CD14-positive monocyte (primary cell): ENCODE data around the gene CYTH3. TPM values are rescaled to one million over a fixed set of nuclear protein-coding genes. Genes with fewer than 3 reads are reported as not detected.

Experiments
- DNase-seq, 3 donors: peaks; one replicate each; pipeline ENCODE4 v3.0.0-alpha.2; 2011 to 2022
- H2AFZ ChIP-seq: 2 replicates; pipeline ENCODE4 v1.6.0; 2012; ENCODE audit warnings: mild to moderate bottlenecking, low read depth, low read length, inconsistent platforms; ENCODE audit not compliant: insufficient read depth, poor library complexity, severe bottlenecking
- H3K27ac ChIP-seq, 2 donors: 1 replicate in 1 of 2; 2 replicates in 1 of 2; pipeline ENCODE4 v1.5.1; 2012 to 2013; ENCODE audit warnings: low read length in 2 of 2, control low read depth in 1 of 2, inconsistent platforms in 1 of 2, low read depth in 1 of 2, mild to moderate bottlenecking in 1 of 2
- H3K27me3 ChIP-seq, 2 donors: one replicate each; pipeline versions ENCODE4 v1.6.0 to v1.6.1; 2011 to 2013; ENCODE audit warnings: low read length in 2 of 2; ENCODE audit not compliant: control insufficient read depth in 2 of 2, insufficient read depth in 2 of 2
- H3K36me3 ChIP-seq, 2 donors: replicated peaks in 1 of 2; 1 replicate in 1 of 2; 2 replicates in 1 of 2; pipeline versions ENCODE4 v1.5.1 to v1.6.1; 2012 to 2013; ENCODE audit warnings: low read length in 2 of 2, control low read depth in 1 of 2, inconsistent platforms in 1 of 2, mild to moderate bottlenecking in 1 of 2; ENCODE audit not compliant: insufficient read depth in 2 of 2, control insufficient read depth in 1 of 2
- H3K4me1 ChIP-seq, 2 donors: 1 replicate in 1 of 2; 2 replicates in 1 of 2; pipeline versions ENCODE4 v1.5.1 to v1.6.1; 2012 to 2013; ENCODE audit warnings: low read length in 2 of 2, control low read depth in 1 of 2, inconsistent platforms in 1 of 2, mild to moderate bottlenecking in 1 of 2, moderate library complexity in 1 of 2; ENCODE audit not compliant: insufficient read depth in 2 of 2, control insufficient read depth in 1 of 2
- H3K4me2 ChIP-seq: replicated peaks from 2 replicates; pipeline ENCODE3; 2012; ENCODE audit warnings: low read length, moderate library complexity, mild to moderate bottlenecking; ENCODE audit not compliant: poor library complexity, severe bottlenecking; ENCODE audit errors: extremely low read depth
- H3K4me3 ChIP-seq, 3 experiments: fragments of 200-600 bp in 1 of 3; sonication (generic) in 1 of 3; replicated peaks in 1 of 3; 1 replicate in 2 of 3; 2 replicates in 1 of 3; pipeline ENCODE4 v1.5.1; 2011 to 2013; ENCODE audit warnings: low read length in 3 of 3, mild to moderate bottlenecking in 3 of 3, control low read depth in 2 of 3, low read depth in 2 of 3, inconsistent platforms in 1 of 3, moderate library complexity in 1 of 3
- H3K79me2 ChIP-seq: 2 replicates; pipeline ENCODE4 v1.6.0; 2012; ENCODE audit warnings: mild to moderate bottlenecking, control low read depth, inconsistent platforms, low read length, moderate library complexity; ENCODE audit not compliant: insufficient read depth
- H3K9ac ChIP-seq: 2 replicates; pipeline ENCODE4 v1.6.0; 2017; ENCODE audit warnings: low read length, mild to moderate bottlenecking; ENCODE audit not compliant: insufficient read depth, poor library complexity, severe bottlenecking
- H3K9me3 ChIP-seq, 2 donors: replicated peaks in 1 of 2; 1 replicate in 1 of 2; 2 replicates in 1 of 2; pipeline versions ENCODE4 v1.5.1 to v1.6.1; 2012 to 2013; ENCODE audit warnings: low read length in 2 of 2, control low read depth in 1 of 2; ENCODE audit not compliant: control insufficient read depth in 1 of 2, insufficient read depth in 1 of 2
- H4K20me1 ChIP-seq: 2 replicates; pipeline ENCODE4 v1.6.0; 2012; ENCODE audit warnings: mild to moderate bottlenecking, low read length, control low read depth, moderate library complexity; ENCODE audit not compliant: insufficient read depth
- H3K27ac Mint-ChIP-seq, 7 donors: one replicate each; pipeline ENCODE4 v1.8.0; 2020; ENCODE audit warnings: mild to moderate bottlenecking in 7 of 7, mixed read lengths in 7 of 7, moderate library complexity in 6 of 7, inconsistent platforms in 2 of 7
- H3K27me3 Mint-ChIP-seq, 3 donors: one replicate each; pipeline ENCODE4 v1.8.0; 2021 to 2022; ENCODE audit warnings: low read depth in 3 of 3, mild to moderate bottlenecking in 3 of 3, mixed read lengths in 3 of 3, moderate library complexity in 3 of 3, inconsistent platforms in 1 of 3
- H3K36me3 Mint-ChIP-seq, 2 donors: one replicate each; pipeline ENCODE4 v1.8.0; 2020; ENCODE audit warnings: mixed read lengths in 2 of 2, inconsistent platforms in 1 of 2, mild to moderate bottlenecking in 1 of 2
- H3K4me1 Mint-ChIP-seq: one replicate; pipeline ENCODE4 v1.8.0; 2020; ENCODE audit warnings: mild to moderate bottlenecking, mixed read lengths
- H3K4me3 Mint-ChIP-seq, 2 donors: one replicate each; pipeline ENCODE4 v1.8.0; 2020; ENCODE audit warnings: mild to moderate bottlenecking in 2 of 2, mixed read lengths in 2 of 2, moderate library complexity in 1 of 2
- H3K9me3 Mint-ChIP-seq, 7 donors: one replicate each; pipeline ENCODE4 v1.8.0; 2020 to 2022; ENCODE audit warnings: mixed read lengths in 7 of 7, mild to moderate bottlenecking in 6 of 7, moderate library complexity in 6 of 7, inconsistent platforms in 2 of 7
- WGBS: methylation state at CpG from one replicate; pipeline ENCODE4 v1.1.5; 2013; ENCODE audit warnings: missing lambda C conversion rate; ENCODE audit not compliant: insufficient coverage; 5-methylcytosine and 5-hydroxymethylcytosine counted together
- intact Hi-C, 2 donors: fragments of 100-400 bp; cut with micrococcal nuclease; formaldehyde crosslinking; loops; one replicate each; pipeline versions ENCODE4 v1.15.0 to v1.15.1; 2023
- polyA plus RNA-seq, 3 donors: library from polyadenylated mRNA; depleted of rRNA in 1 of 3; unstranded in 2 of 3; stranded (reverse) in 1 of 3; fragments of 300-500 nt in 2 of 3; fragments of >200 nt in 1 of 3; fragmentation: Illumina TruSeq in 2 of 3; gene quantifications; 1 replicate in 2 of 3; 2 replicates in 1 of 3; pipeline ENCODE4 v1.2.3, GENCODE V29; 2012 to 2021
- TF ChIP-seq, protein P1 (sequence below): fragments of 200-600 bp; IDR thresholded peaks from one replicate; pipeline ENCODE4 v1.8.0; 2022; ENCODE audit warnings: antibody characterized with exemption, mild to moderate bottlenecking

CYTH3 gene
- polyA plus RNA-seq, 3 donors: 1.3 to 8.5 (median 1.4) TPM

GRCh38 chr7:6242561-6242960, 29.9 kb downstream of the CYTH3 start:
- H3K9ac ChIP-seq: no peak overlapping the region
- no peaks in the 10 kb centered on the region for H3K79me2 ChIP-seq
- no peaks in the 10 kb centered on the region for H3K9me3 ChIP-seq
- WGBS: 96% methylated on average over 5 of the region's 5 CpGs
- no peak overlapping the region for H3K27ac ChIP-seq
- no peaks in the 10 kb centered on the region for H4K20me1 ChIP-seq
- no peak overlapping the region for H3K4me3 ChIP-seq
- peaks cover 3% of the 10 kb centered on the region for H3K4me1 Mint-ChIP-seq
- no peak overlapping the region for H3K4me3 Mint-ChIP-seq
- no peak overlapping the region for H3K4me2 ChIP-seq
- H3K9me3 Mint-ChIP-seq: peaks cover 0 to 2% (median 0%) of the 10 kb centered on the region in 7 donors
- H3K27ac Mint-ChIP-seq: no peak overlapping the region
- H3K4me1 ChIP-seq: no peaks in the 10 kb centered on the region
- H3K27me3 ChIP-seq: no peaks in the 10 kb centered on the region
- no peaks in the 10 kb centered on the region for H3K36me3 Mint-ChIP-seq
- H3K27me3 Mint-ChIP-seq: peaks cover 2 to 12% (median 5%) of the 10 kb centered on the region in 3 donors
- intact Hi-C loops: no loop called here
- no peaks in the 10 kb centered on the region for H3K36me3 ChIP-seq
- DNase-seq: no peak
- H2AFZ ChIP-seq: no peak overlapping the region
- TF ChIP-seq, protein P1, sequence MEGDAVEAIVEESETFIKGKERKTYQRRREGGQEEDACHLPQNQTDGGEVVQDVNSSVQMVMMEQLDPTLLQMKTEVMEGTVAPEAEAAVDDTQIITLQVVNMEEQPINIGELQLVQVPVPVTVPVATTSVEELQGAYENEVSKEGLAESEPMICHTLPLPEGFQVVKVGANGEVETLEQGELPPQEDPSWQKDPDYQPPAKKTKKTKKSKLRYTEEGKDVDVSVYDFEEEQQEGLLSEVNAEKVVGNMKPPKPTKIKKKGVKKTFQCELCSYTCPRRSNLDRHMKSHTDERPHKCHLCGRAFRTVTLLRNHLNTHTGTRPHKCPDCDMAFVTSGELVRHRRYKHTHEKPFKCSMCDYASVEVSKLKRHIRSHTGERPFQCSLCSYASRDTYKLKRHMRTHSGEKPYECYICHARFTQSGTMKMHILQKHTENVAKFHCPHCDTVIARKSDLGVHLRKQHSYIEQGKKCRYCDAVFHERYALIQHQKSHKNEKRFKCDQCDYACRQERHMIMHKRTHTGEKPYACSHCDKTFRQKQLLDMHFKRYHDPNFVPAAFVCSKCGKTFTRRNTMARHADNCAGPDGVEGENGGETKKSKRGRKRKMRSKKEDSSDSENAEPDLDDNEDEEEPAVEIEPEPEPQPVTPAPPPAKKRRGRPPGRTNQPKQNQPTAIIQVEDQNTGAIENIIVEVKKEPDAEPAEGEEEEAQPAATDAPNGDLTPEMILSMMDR: no peak

DNA sequence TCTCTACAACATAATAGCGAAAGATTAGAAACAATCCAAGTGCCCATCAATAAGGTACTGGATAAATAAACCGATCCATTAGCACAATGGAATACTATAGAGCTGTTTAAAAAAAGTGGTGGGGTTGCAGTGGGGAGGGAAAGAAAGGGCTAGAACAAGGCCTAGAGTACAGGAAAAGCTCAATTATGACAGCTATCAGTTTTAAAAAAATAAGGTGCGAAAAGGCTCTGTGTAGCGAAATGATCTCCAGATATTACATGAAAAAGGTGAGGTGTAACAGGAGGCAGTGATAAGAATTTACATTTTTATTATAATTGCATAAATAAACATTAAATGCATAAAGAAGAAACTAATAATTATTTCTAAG, 30.8 kb downstream of the CYTH3 start:
- intact Hi-C loops: no loop called here

More for the DNA sequence above, 30.8 kb downstream of the CYTH3 start:
- Mint-ChIP-seq H3K36me3 (no peaks in the 10 kb centered on the region), H3K27me3 (peaks cover 8 to 16% (median 8%) of the 10 kb centered on the region in 3 donors), H3K4me3 (no peak overlapping the region), H3K4me1 (peaks cover 3% of the 10 kb centered on the region), H3K27ac (no peak overlapping the region), H3K9me3 (peaks cover 0 to 2% (median 0%) of the 10 kb centered on the region in 7 donors)
- Histone ChIP-seq H3K9me3 (no peaks in the 10 kb centered on the region), H4K20me1 (no peaks in the 10 kb centered on the region), H3K4me3 (no peak overlapping the region), H3K79me2 (no peaks in the 10 kb centered on the region), H3K4me2 (no peak overlapping the region), H3K4me1 (no peaks in the 10 kb centered on the region), H3K27me3 (no peaks in the 10 kb centered on the region), H3K27ac (no peak overlapping the region), H3K9ac (no peak overlapping the region), H3K36me3 (no peaks in the 10 kb centered on the region), H2AFZ (no peak overlapping the region)
- no CpG with 5 or more reads among the region's 4 CpGs for WGBS
- TF ChIP-seq, protein P1: no peak
- no peak for DNase-seq
